Activated T-helper 9 cell treated with anti-CD3 and anti-CD28 coated beads, Interleukin-2, amount 50 U/mL, for 16 hours (primary cell): Measurements from ENCODE around the gene RTN4R.
"Not testable (repeated sequence)": the region's sequence is repeated elsewhere in the genome, so short reads cannot be mapped to it uniquely, and the experiment has no call there.

Experiments used
- DNase-seq: peaks from one replicate; pipeline ENCODE4 v3.0.0-alpha.2; 2020; ENCODE audit warnings: low read depth

RTN4R gene

GRCh38 chr22:20268279-20269012, at the start of gene RTN4R:
Gene RTN4R, minus strand, starts transcription at chr22:20268318. Its CDS starts 226 bp downstream, at chr22:20268092.
- peak; percentile 32 for DNase-seq

- not testable (repeated sequence) for DNase-seq
Observed at GRCh38 chr22:20317402-20318042, 49.4 kb upstream of the RTN4R start.

- DNase-seq = no peak
Observed at GRCh38 chr22:20316844-20317401, 48.8 kb upstream of the RTN4R start.

GRCh38 chr22:20316217-20316843, 48.2 kb upstream of the RTN4R start:
- DNase-seq = no peak

GRCh38 chr22:20315337-20316216, 47.5 kb upstream of the RTN4R start:
- no peak for DNase-seq

- DNase-seq = not testable (repeated sequence)
Observed at GRCh38 chr22:20314741-20315336, 46.7 kb upstream of the RTN4R start.

GRCh38 chr22:20314206-20314605, 46.1 kb upstream of the RTN4R start:
- DNase-seq = not testable (repeated sequence)

- not testable (repeated sequence) for DNase-seq
Observed at GRCh38 chr22:20313306-20314077, 45.4 kb upstream of the RTN4R start.

GRCh38 chr22:20312396-20313191, 44.5 kb upstream of the RTN4R start:
- DNase-seq = no peak

- DNase-seq = not testable (repeated sequence)
Observed at GRCh38 chr22:20311249-20312062, 43.3 kb upstream of the RTN4R start.

- not testable (repeated sequence) for DNase-seq
Observed at GRCh38 chr22:20310773-20311172, 42.7 kb upstream of the RTN4R start.

GRCh38 chr22:20310180-20310579, 42.1 kb upstream of the RTN4R start:
- DNase-seq = not testable (repeated sequence)

GRCh38 chr22:20308806-20309650, 40.9 kb upstream of the RTN4R start:
- not testable (repeated sequence) for DNase-seq

GRCh38 chr22:20307448-20308447, 39.6 kb upstream of the RTN4R start:
- not testable (repeated sequence) for DNase-seq

- not testable (repeated sequence) for DNase-seq
Observed at GRCh38 chr22:20306646-20307447, 38.7 kb upstream of the RTN4R start.
